Upper lobe of left lung (tissue), 4 donors: Measurements from ENCODE around the gene CYP2B6.

ENCODE experiments used
- CTCF ChIP-seq, 6 experiments: fragments of 450-650 bp in 4 of 6; fragments of 200-600 bp in 2 of 6; sonication (generic) in 2 of 6; IDR thresholded peaks; one replicate each; pipeline ENCODE4 v1.5.1; 2016 to 2019; ENCODE audit warnings: antibody characterized with exemption in 6 of 6
- EP300 ChIP-seq, 4 donors: sonication (generic); formaldehyde crosslinking; IDR thresholded peaks; one replicate each; pipeline ENCODE4 v1.5.1; 2017; ENCODE audit warnings: antibody characterized with exemption in 4 of 4, control low read depth in 2 of 4
- POLR2A ChIP-seq, 4 donors: fragments of 450-650 bp; IDR thresholded peaks; one replicate each; pipeline ENCODE4 v1.5.1; 2016 to 2017; ENCODE audit warnings: antibody characterized with exemption in 4 of 4, mild to moderate bottlenecking in 2 of 4

- no peak for TF ChIP-seq POLR2A (IDR thresholded peaks at IDR 0.05)
- TF ChIP-seq CTCF (IDR thresholded peaks at IDR 0.05), result no peak
- TF ChIP-seq EP300 (IDR thresholded peaks at IDR 0.05), result no peak
Measured at GRCh38 chr19:41016488-41017071, 25.5 kb downstream of the CYP2B6 start.
